ENCODE results near the gene FOXD2.

FOXD2 gene

GRCh38 chr1:47477595-47478080 lies 39.8 kb downstream of the FOXD2 start:
- H3K4me3 ChIP-seq (ENCODE audit: low read depth, low read length), result 0 out of 2 replicates have a peak overlapping the region, but pooled peaks have one; percentile 0
- DNase-seq (ENCODE audit: low read depth), result peak; percentile 13
- no peak for TF ChIP-seq CTCF (IDR thresholded peaks at IDR 0.05; ENCODE audit: control insufficient read depth, extremely low read depth, insufficient read depth)

- H3K4me3 ChIP-seq (ENCODE audit: low read depth, low read length), result 0 out of 2 replicates have a peak overlapping the region, but pooled peaks have one; percentile 0
- TF ChIP-seq CTCF (IDR thresholded peaks at IDR 0.05; ENCODE audit: control insufficient read depth, extremely low read depth, insufficient read depth), result no peak
- DNase-seq (ENCODE audit: low read depth), result peak; percentile 49
Measured at GRCh38 chr1:47478090-47478489, 40.2 kb downstream of the FOXD2 start.

- no peak for TF ChIP-seq CTCF (IDR thresholded peaks at IDR 0.05; ENCODE audit: control insufficient read depth, extremely low read depth, insufficient read depth)
- H3K4me3 ChIP-seq (ENCODE audit: low read depth, low read length), result no peak overlapping the region
- no peak for DNase-seq (ENCODE audit: low read depth)
Measured at GRCh38 chr1:47479664-47480063, 41.8 kb downstream of the FOXD2 start.

GRCh38 chr1:47481936-47482335 lies 44.1 kb downstream of the FOXD2 start:
- H3K4me3 ChIP-seq (ENCODE audit: low read depth, low read length), result no peak overlapping the region
- TF ChIP-seq CTCF (IDR thresholded peaks at IDR 0.05; ENCODE audit: control insufficient read depth, extremely low read depth, insufficient read depth), result no peak
- no peak for DNase-seq (ENCODE audit: low read depth)

GRCh38 chr1:47482786-47483185 lies 44.9 kb downstream of the FOXD2 start:
- TF ChIP-seq CTCF (IDR thresholded peaks at IDR 0.05; ENCODE audit: control insufficient read depth, extremely low read depth, insufficient read depth), result no peak
- no peak overlapping the region for H3K4me3 ChIP-seq (ENCODE audit: low read depth, low read length)
- DNase-seq (ENCODE audit: low read depth), result no peak

- TF ChIP-seq CTCF (IDR thresholded peaks at IDR 0.05; ENCODE audit: control insufficient read depth, extremely low read depth, insufficient read depth), result no peak
- H3K4me3 ChIP-seq (ENCODE audit: low read depth, low read length), result no peak overlapping the region
- no peak for DNase-seq (ENCODE audit: low read depth)
Measured at GRCh38 chr1:47483651-47484050, 45.8 kb downstream of the FOXD2 start.

GRCh38 chr1:47485817-47486216 lies 48.0 kb downstream of the FOXD2 start:
- H3K4me3 ChIP-seq (ENCODE audit: low read depth, low read length), result no peak overlapping the region
- TF ChIP-seq CTCF (IDR thresholded peaks at IDR 0.05; ENCODE audit: control insufficient read depth, extremely low read depth, insufficient read depth), result no peak
- DNase-seq (ENCODE audit: low read depth), result no peak
